ENCODE results near the gene SSBP3.
A peak's percentile ranks its signal among the peaks of the same experiment; 100 is the strongest.

SSBP3 gene

DNA sequence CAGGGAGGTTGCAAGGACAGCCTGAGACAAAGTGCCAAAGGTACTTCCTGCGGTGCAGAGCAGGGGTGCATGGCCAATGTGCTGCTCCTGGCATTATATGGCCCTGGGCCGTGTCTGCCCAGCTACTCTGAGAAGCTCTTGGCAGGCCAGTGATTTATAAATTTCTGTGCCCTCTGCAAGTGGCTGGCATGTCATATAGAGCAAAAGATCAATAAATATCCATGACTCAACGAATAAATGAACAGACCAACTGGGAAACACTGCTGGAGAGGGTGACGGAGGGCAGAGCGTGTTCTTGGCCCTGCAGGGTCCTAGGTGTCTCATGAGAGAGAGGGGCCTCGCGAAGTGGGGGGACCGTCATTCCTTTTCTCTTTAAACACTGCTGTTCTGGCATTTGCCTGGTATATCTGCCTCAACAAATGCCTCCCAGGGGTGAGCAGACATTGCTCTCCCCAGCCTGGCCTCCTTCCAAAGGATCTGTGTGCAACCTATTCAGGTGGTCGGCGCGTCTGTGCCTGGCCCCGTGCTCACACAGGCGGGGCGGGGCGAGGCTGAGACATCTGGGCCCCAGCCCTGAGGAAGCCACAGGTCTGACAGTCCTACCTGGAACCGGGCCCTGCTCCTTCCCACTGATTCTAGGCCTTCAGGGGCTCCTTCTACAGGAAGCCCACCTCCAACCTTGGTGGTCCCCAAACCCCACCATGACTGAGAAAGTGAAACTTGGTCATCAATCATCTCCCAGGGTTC lies 123.9 kb downstream of the SSBP3 start:
- DNase-seq: no peak

DNA sequence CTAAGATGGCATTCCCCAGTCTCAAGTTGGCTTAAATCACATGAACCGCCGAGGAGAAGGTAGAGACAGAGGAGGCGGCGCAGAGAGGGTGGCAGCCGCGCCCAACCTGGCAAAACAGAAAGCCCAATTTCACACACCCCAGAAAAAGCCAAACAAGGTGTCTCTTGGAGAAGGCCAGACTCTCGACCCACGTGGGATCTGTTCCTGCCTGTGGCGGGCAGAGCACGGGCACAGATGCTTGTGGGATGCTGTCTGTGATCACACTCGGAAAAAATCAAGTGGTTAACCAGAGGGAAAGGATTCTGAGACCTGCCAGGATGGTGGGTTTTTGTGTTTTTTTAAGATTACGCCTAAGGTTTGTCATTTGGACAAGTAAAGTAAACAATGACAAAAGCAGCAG lies 125.5 kb downstream of the SSBP3 start:
- DNase-seq: no peak

DNA sequence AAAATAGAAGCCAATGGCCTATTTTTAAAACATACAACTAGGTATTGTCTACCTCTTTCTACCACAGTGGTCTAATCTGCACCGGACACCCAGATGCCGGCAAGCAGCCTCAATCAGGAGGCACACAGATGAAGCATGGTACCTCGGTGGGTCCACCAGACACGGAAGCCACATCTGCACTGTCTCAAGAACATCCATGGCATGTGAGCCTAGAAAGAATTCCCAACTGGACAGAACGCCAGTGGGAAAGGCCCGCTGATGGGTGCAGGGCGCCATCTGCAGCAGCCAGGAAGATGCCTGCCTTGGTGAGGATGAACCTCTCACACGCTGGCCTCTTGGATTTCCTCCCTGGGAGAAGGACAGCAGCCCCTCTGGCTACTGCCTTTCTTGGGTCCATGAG lies 126.7 kb downstream of the SSBP3 start:
- DNase-seq: no peak

DNA sequence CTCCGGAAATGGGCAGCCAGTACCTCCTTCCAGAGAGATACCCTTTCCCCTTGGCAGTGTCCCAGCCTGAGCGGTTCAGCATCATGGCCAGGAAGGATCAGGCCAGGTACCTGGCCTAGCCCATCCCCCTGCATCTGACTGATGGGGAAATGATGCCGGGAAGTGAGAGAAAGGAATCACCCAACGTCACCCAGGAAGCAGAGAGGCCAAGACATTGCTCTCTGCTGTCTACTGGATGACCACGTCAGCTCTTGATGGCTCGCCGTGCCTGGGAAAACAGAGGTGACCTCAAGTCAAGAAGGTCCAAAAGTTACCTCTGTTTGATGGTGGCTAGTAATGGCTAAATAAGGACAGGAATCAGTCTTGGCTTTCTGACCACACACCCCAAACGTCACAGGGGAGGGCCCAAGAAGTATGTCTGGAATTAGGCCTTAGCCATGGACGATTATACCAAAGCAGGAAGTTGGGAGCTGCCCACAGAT lies 127.2 kb downstream of the SSBP3 start:
- no peak for DNase-seq

DNA sequence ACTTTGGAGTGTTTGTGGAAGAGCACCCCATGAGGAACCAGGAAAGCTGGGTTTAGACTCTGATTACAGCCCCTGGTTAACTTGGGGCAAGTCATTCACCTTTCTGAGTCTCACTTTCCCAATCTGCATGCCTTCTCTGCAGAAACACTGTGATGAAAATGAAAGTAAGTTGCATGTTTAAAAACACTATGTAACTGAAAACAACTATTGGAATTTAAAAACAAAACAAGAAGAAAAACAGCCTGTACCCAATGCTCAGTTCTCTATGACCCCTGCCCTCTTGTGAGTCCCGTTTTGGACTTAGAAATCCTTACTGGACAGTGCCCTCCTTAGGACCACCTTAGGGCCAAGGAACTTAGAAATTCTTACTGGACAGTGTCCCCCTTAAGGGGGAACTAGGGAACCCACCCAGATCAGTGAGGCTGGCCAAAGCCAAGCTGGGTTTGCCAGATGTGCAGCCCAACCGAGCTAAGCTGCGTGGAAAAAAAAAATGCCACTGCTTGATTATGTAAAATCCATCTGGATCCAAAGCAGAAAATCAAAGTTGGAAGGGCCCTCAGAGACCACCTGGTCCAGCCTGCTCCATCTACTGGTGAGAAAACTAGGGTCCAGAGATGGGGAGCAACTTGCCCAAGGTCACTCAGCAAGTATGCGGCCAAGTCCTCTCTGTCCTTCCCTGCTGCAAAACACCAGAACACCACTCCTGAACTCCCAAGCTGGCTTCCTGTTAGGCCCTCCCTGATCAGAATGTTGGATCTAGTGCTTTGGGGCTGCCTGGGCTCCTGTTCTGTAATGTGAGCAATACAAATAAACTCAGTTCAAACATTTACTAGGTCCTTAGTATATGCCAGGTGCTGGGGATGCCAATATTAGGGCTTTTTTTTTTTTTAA lies 128.5 kb downstream of the SSBP3 start:
- DNase-seq: no peak

DNA sequence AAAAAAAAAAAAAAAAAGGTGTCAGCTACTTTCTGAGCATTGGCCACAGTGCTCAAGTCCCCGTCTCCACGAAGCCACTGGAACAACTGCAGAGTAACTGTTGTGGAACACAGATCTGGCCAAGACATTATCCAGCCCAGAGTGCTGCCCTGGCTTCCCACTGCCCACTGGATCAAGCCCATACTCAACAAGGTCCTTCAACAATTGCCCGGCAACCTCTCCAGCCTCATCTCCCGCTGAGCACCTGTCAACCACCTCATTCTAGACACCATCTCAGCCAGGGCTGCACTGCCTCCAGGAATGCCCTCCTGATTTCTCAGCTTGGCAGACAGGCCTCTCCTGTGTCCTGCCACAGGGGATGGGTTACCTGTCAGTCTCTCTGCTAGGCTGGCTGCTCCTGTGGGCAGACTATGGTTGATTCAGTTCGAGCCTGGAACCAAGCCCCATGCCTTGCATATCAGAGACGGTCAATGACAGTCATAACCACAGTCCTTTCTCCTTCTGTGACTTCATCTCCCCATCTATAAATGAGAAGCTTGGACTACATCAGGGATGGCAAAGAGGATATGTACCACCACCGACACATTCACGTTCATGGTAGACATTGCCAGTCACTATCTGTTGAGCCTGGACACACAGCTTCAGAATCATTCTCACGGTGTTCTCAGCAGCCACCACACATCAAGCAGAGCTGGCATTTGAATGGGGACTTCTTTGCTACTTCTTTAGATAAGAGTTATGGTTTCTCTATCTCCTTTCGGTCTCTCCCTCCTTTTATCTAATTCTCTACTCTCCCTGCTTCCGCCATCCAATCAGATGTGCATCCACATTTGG lies 129.4 kb downstream of the SSBP3 start:
- DNase-seq: no peak

DNA sequence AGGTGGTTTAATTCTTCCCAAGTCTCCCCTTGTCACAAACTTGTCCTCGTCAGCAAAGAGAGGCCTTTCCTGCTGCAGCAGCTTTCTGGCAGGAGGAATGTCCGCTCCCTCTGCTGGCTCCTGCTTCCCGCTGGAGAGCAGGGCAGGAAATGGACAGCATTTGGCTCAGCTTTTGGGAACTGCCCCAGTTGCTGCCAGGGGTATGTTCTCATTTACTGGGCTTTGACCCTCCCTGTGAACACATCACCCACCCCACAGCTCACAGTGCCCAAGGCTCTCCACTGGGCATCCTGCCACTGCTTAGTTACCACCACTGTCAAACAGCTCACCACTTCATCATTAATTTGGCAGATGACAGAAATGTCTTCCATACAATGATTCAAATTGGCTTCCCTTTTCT lies 130.8 kb downstream of the SSBP3 start:
- DNase-seq: no peak

DNA sequence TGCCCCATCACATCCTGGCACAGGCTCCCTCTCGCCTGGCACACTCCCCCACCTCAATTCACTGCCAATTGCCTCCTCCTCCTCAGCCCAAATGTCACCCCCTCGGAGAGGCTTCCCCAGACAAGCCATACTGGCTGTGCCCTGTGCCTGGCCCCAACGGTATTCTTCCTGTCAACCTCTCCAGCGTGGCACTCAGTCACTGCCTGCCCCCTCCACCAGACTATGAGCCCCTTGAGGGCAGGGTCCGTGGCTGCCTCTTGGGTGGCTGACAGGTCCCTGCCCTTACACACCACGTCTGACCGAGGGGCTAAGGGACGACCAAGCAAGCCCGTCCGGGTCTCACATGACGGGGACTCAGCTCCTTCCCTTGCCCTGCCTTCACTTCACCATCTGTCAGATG lies 131.3 kb downstream of the SSBP3 start:
- no peak for DNase-seq

DNA sequence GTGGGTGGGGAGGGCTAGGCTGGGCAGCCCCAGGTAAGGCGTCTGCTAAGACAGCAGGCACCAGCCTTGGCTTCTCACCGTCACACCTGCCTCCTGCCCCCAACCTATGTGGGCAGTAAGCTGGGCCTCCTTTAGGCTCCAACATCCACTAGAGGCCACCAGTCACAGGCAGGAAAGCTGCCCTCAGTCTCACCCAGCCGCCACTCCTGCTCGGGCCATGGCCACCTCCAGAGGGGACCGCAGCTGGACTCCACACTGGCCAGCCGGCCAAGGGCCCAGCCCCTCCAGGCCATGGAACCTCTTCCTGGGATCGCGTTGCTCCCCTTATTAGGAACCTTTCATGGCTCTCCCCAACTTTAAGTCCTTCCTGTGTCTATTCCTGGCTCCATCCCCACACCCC lies 131.7 kb downstream of the SSBP3 start:
- no peak for DNase-seq

DNA sequence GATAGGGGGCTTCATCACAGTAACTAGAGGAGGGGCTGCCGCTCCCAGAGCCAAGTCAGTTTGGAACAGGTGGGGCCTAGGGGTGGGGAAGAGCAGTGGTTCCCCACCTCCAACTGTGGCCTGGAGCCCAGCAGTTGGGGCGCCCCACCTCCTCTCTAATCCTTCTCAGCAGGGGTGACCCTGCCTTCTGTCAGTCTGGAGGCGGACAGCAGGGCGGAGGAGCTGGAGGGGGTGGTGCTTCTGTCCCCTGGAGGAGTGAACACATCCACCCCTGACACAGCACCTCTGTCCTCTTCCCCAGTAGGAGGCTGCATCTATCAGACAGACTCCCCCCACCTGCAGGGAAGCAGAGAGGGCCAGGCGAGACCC lies 132.4 kb downstream of the SSBP3 start:
- no peak for DNase-seq

DNA sequence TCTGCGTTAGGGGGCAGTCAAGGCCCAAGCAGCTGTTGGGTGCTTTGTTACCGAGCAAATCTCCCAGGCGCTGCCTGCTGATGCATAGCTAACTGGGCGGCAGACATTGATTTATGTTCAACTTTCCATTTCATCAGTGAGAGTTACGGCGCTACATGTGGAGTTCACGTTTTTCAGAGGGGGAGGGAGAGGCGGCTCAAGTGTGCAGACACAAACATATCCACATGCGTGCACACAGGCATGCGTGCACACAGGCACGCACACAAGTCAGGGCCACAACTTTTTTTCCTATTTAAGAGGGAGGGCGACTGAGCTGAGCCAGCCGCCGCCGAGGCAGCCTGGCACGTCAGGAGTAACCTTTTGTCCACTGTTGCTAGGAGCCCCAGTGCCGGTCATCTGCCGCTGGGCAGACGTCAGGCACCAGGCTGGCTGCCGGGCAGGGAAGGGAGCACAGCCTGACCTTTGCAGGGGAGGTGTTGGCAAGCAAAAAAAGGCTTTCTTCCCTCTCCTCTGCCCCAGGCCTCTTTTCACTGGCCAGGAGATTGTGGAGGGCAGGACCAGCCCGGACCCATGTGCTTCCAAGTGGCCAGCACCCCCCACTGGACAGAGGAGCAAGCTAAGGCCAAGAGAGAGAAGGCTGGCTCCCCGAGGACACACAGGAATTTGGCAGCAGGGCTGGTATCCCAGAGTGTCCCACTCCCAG lies 133.0 kb downstream of the SSBP3 start:
- peak; percentile 65 for DNase-seq

DNA sequence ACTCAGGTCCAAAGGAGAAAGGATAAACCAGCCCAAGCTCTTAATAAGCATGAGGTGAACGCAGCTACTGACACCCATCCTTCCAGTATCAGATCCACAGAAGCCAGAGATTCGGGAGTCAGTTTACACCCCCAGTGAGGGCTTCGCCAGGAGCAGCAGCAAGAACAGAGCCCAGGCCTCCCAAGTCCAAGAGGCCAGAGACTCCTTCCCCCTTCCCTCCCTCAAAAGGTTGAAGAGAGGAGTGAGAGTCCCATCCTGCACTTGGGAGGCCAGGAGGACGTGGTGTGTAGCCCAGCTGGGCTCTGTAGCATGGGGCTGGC lies 133.5 kb downstream of the SSBP3 start:
- DNase-seq: no peak

DNA sequence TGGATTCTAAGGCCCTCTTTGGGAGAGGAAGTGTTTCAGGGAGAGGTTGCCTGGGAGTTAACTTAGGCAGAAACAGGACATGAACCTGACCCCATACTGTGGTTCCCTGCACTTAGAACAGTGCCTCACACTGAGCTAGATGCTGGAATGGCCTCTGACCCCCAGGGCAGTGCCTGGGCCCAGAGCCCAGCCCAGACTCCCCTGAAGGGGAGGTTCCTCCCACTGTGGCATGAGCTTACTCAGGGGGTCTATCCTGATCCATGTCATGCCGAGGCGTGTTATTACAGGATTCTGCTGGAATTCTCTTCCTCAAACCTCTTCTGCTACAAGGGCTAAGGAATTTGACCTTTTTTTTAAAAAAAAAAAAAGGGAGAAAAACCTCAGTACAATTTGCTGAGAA lies 134.1 kb downstream of the SSBP3 start:
- DNase-seq: no peak

DNA sequence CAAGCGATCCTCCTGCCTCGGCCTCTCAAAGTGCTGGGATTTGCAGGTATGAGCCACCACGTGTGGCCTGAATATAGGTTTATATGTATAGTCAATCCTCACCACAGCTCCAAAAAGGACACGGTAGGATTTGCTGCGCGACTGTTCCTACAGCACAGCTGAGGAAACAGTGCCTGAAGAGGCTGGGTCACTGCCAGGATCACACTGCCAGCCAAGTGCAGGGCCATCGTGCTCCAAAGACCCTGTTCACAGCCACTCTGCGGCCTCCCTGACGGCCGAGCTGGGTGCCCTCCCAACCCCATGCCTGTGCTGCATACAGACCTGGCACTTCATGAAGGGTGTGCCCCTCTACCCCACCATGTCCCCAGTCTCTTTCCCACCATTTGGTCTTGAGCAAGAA lies 134.9 kb downstream of the SSBP3 start:
- DNase-seq: no peak

DNA sequence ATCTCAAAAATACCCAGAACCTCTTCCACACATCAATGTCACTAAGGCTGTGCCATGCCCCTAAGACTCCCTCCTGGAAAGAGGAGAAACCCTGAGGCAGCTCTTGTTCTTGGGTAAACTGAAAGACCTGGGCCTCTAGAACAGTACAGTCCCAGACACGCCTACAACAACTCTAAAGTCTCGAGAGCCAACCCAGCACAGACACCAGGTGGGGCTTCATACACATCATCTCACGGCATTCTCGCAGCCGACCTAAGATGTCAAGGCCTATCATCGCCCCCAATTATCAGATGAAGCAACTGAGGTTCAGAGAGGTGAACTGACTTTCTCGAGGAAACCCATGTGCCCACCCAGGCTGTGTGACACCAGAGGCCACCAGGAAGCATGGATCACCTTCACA lies 135.7 kb downstream of the SSBP3 start:
- DNase-seq: no peak

DNA sequence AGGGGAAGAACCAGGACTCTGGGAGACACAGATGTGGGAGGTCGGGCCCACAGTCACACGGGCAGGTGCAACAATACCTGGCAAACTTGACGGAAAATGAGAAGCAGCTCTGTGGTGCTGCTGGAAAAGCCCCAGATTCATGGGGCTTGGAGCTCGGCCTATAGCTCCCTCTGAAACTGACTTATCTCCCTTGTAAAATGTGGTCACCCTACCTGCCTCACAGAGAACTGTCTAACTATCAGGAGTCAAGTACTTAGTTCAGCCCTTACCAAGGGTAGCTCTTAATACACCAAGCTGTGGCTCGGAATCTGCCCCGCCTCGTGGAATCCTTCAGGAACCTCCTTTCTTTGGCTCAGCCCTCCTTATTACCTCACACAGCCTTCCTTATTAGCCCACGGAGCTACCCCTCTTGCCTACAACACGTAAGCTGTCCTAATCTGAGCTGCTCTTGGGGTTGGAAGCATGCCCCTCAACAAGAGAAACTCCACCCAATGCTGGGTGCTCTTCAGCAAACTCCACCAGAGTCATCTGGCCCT lies 137.4 kb downstream of the SSBP3 start:
- DNase-seq: no peak

DNA sequence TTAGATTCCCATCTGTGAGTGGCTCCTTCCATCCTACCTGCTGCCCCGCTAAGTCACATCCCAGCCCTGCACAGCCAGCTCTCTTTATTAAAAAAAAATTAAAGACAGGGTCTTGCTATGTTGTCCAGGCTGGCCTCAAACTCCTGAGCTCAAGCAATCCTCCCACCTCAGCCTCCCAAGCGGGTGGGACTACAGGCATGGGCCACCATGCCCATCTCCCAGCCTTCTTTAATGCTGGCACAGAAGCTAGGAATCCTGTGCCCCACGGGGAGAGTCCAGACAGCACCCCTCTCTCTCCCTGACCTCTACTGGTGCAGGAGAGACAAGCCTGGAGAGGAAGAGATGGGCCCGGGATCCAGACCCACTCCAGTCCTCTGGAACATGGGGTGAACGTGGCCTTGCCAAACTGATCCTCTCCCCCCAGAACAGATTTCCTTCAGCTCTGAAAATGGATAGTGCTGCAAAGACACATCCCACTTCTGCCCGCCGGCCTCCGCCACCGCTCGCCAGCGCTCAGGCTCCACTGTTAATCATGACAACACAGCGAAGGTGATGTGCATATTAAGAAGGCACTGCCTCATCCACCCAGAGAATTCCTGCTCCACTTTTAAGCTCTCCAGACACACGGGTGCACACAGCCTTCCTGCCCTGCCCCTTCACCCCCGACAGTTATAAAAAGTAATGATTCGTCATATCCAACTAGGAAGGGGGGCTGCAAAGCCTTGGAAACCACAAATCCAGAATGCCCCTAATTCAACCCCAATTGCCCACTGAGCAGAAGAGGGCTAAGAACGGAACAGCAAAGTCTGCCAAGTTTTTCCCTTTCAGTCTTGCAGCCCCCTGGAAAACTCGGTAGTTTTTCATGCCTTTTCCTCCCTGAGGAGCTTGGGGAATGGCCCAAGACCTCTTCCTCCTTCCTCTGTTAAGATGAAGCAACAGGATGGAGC lies 138.1 kb downstream of the SSBP3 start:
- no peak for DNase-seq

DNA sequence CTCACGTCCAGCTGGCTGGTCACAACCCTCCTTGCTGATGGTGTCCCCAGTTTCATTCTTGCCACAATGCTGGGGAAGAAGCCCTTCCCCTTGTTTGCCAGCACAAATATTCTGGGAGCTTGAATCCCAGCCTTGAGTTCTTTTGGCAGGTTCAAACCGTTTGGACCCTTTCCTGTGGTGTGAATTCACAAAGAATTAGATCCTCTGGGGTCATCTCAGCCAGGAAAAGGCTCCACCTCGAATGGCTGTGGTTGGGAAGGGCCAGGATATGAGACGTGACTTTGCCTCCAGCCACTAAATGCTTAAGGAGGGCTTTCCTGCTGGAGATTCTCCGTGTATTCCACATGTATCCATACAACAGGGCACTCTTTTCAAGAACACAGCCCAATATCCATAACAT lies 139.3 kb downstream of the SSBP3 start:
- no peak for DNase-seq

DNA sequence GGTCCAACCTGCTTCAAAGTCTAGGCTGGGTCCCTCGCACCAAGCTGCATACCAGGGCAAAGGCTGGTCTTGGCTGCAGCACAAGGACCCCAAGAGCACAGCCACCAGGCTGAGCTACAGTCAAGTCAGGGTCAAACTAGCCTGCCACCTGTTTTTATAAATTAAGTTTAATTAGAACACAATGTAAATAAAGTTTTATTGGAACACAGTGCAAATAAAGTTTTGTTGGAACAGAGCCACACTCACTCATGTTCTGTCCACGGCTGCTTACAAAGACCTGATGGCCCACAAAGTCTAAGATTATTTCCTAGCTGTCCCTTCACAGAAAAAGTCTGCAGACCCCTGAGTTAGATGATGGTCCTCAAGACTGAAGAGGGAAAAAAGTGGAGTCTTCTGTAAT lies 140.0 kb downstream of the SSBP3 start:
- DNase-seq: no peak

DNA sequence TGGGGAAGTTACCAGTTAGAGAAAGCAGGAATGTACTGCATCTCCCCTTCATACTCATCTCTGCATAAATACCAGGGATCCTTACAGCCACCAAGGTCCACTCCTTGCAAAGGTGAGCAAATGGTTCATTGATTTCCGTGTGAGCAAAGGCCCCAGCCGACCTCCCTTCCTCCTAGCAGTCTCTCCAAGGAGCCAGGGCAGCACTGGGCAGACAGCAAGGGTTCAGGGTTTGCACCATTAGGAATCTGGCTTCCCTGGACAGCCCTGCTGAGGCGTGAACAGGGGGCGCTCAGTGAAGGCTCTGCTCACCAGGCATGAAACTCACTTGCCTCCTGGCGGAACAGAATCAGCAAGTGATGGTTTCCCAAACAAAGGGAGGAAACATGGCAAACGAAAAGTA lies 140.5 kb downstream of the SSBP3 start:
- DNase-seq: no peak

DNA sequence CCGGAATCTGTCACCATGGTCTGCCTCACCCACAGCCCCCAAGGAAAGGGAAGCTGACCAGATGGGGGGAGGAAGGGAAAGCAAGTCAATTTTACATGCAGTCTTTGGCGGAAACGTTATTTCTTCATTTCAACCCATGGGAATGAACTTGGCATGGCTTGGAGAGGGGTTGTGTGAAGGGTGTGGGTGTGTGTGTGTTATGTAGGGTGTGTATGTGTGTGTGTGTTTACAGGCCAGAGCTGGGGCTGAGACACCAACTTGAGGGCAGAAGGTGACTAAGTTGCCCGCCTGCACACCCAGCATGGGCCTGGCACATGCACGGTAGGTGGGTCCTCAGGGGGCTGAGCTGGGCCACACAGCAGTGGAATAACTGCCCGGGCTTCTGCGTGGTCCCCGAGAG lies 141.1 kb downstream of the SSBP3 start:
- DNase-seq: no peak

Measured in NCI-H1417 treated with DMSO at 0.1 percent for 48 hours (cell line).